ENCODE data around the gene SELENOO.

SELENOO gene

GRCh38 chr22:50173311-50173982, 27.4 kb upstream of the SELENOO start:
- no peak for DNase-seq

- DNase-seq = no peak
These were observed 26.8 kb upstream of the SELENOO start for GRCh38 chr22:50173983-50174355.

- no peak for DNase-seq
These were observed 26.2 kb upstream of the SELENOO start for GRCh38 chr22:50174382-50175190.

- DNase-seq = no peak
These were observed 25.7 kb upstream of the SELENOO start for GRCh38 chr22:50175191-50175461.

GRCh38 chr22:50175921-50176849, 24.6 kb upstream of the SELENOO start:
- DNase-seq = no peak

GRCh38 chr22:50176850-50177536, 23.8 kb upstream of the SELENOO start:
- DNase-seq = no peak

GRCh38 chr22:50177537-50178470, 23.0 kb upstream of the SELENOO start:
- no peak for DNase-seq

- no peak for DNase-seq
These were observed 22.3 kb upstream of the SELENOO start for GRCh38 chr22:50178471-50178864.

GRCh38 chr22:50178871-50179869, 21.6 kb upstream of the SELENOO start:
- no peak for DNase-seq

- DNase-seq = no peak
These were observed 20.7 kb upstream of the SELENOO start for GRCh38 chr22:50179937-50180726.

GRCh38 chr22:50180727-50181521, 19.9 kb upstream of the SELENOO start:
- DNase-seq = no peak

- DNase-seq = no peak
These were observed 18.4 kb upstream of the SELENOO start for GRCh38 chr22:50182176-50183081.

GRCh38 chr22:50183141-50183971, 17.5 kb upstream of the SELENOO start:
- no peak for DNase-seq

- no peak for DNase-seq
These were observed 16.6 kb upstream of the SELENOO start for GRCh38 chr22:50184004-50184901.

- no peak for DNase-seq
These were observed 15.9 kb upstream of the SELENOO start for GRCh38 chr22:50184902-50185374.
